Upper lobe of left lung (tissue), 4 donors: Measurements from ENCODE around the gene NKAIN2.

Source experiments
- EP300 ChIP-seq, 4 donors: sonication (generic); formaldehyde crosslinking; IDR thresholded peaks; one replicate each; pipeline ENCODE4 v1.5.1; 2017; ENCODE audit warnings: antibody characterized with exemption in 4 of 4, control low read depth in 2 of 4
- POLR2A ChIP-seq, 4 donors: fragments of 450-650 bp; IDR thresholded peaks; one replicate each; pipeline ENCODE4 v1.5.1; 2016 to 2017; ENCODE audit warnings: antibody characterized with exemption in 4 of 4, mild to moderate bottlenecking in 2 of 4
- POLR2AphosphoS5 ChIP-seq, 2 donors: sonication (generic); formaldehyde crosslinking; IDR thresholded peaks; one replicate each; pipeline ENCODE4 v1.5.1; 2017; ENCODE audit warnings: antibody characterized with exemption in 2 of 2
- TF ChIP-seq, protein P1 (sequence below), 6 experiments: fragments of 450-650 bp in 4 of 6; fragments of 200-600 bp in 2 of 6; sonication (generic) in 2 of 6; IDR thresholded peaks; one replicate each; pipeline ENCODE4 v1.5.1; 2016 to 2019; ENCODE audit warnings: antibody characterized with exemption in 6 of 6

DNA sequence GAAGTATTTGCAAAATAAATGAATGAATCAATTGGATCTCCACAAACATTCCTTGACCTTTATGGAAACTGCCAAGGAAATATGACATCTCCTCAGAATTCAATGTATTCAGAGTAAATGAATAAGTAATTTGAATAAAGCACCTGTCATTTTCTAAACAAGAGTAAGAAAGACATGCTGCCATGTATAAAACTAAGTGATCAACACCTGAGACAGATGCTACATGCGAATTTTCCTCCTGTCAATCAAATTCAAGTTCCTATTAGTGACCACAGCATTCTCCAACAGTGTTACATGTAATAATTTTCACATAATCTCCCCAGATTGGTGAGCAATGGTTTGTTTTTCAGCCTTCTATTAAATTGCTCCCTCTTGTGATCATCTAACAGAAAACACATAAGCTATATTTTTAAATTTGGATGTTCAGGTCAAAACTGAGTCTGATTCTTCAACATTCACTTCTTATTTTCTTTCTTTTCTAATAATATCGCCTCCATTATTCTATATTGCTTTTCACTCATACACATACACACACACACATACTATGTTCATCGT, 995.4 kb downstream of the NKAIN2 start:
- TF ChIP-seq, protein P1, sequence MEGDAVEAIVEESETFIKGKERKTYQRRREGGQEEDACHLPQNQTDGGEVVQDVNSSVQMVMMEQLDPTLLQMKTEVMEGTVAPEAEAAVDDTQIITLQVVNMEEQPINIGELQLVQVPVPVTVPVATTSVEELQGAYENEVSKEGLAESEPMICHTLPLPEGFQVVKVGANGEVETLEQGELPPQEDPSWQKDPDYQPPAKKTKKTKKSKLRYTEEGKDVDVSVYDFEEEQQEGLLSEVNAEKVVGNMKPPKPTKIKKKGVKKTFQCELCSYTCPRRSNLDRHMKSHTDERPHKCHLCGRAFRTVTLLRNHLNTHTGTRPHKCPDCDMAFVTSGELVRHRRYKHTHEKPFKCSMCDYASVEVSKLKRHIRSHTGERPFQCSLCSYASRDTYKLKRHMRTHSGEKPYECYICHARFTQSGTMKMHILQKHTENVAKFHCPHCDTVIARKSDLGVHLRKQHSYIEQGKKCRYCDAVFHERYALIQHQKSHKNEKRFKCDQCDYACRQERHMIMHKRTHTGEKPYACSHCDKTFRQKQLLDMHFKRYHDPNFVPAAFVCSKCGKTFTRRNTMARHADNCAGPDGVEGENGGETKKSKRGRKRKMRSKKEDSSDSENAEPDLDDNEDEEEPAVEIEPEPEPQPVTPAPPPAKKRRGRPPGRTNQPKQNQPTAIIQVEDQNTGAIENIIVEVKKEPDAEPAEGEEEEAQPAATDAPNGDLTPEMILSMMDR (IDR thresholded peaks at IDR 0.05) = no peak
- no peak for TF ChIP-seq POLR2A (IDR thresholded peaks at IDR 0.05)
- no peak for TF ChIP-seq POLR2AphosphoS5 (IDR thresholded peaks at IDR 0.05)
- no peak for TF ChIP-seq EP300 (IDR thresholded peaks at IDR 0.05)
